WTC11 (cell line): ENCODE results near the gene PDE1A.

Experiments used
- CTCF ChIP-seq: fragments of 200-600 bp; IDR thresholded peaks from 2 replicates; pipeline ENCODE4 v1.8.0; 2022; ENCODE audit warnings: antibody characterized with exemption
- TEAD4 ChIP-seq: sonication (generic); formaldehyde crosslinking; IDR thresholded peaks from 2 replicates; pipeline ENCODE4 v1.8.0; 2022; ENCODE audit warnings: mild to moderate bottlenecking, missing genetic modification reagents

- no peak for TF ChIP-seq TEAD4 (CRISPR knock-in tag)
- no peak for TF ChIP-seq CTCF
Observed at GRCh38 chr2:182266909-182267308, 159.9 kb downstream of the PDE1A start.
